GM10248 (cell line): ENCODE data around the gene TAF1D.
"Not testable (repeated sequence)": the region's sequence is repeated elsewhere in the genome, so short reads cannot be mapped to it uniquely, and the experiment has no call there.

Source experiments
- CTCF ChIA-PET: fragments of 300-600 bp; sonication (Branson Sonifier 250); formaldehyde crosslinking; extraction: SDS; loops from one replicate; lab custom pipeline; 2021; ENCODE audit warnings: antibody characterized with exemption; lab: Yijun Ruan, JAX
- POLR2A ChIA-PET: fragments of 350-650 bp; sonication (Branson Sonifier 250); formaldehyde crosslinking; extraction: SDS; loops from one replicate; lab custom pipeline; 2020; ENCODE audit warnings: antibody characterized with exemption; lab: Yijun Ruan, JAX
- DNase-seq: peaks from one replicate; pipeline ENCODE4 v3.0.0; 2012; ENCODE audit errors: extremely low spot score
- TF ChIP-seq, protein P1 (sequence below): IDR thresholded peaks from 2 replicates; pipeline ENCODE4 v1.5.1; 2012; ENCODE audit warnings: mild to moderate bottlenecking, low read depth; ENCODE audit errors: extremely low read depth, missing control alignments, control extremely low read depth

Gene TAF1D

GRCh38 chr11:93766504-93766903 is 25.2 kb upstream of the TAF1D start:
- CTCF ChIA-PET = interaction anchor here (1.0 kb wide), 1 partner anchor 17 kb away, joined by 4 read pairs; the partner anchor contains the start of gene MED17
- TF ChIP-seq, protein P1, sequence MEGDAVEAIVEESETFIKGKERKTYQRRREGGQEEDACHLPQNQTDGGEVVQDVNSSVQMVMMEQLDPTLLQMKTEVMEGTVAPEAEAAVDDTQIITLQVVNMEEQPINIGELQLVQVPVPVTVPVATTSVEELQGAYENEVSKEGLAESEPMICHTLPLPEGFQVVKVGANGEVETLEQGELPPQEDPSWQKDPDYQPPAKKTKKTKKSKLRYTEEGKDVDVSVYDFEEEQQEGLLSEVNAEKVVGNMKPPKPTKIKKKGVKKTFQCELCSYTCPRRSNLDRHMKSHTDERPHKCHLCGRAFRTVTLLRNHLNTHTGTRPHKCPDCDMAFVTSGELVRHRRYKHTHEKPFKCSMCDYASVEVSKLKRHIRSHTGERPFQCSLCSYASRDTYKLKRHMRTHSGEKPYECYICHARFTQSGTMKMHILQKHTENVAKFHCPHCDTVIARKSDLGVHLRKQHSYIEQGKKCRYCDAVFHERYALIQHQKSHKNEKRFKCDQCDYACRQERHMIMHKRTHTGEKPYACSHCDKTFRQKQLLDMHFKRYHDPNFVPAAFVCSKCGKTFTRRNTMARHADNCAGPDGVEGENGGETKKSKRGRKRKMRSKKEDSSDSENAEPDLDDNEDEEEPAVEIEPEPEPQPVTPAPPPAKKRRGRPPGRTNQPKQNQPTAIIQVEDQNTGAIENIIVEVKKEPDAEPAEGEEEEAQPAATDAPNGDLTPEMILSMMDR = no peak
- no peak for DNase-seq
- POLR2A ChIA-PET = no interaction called here

DNA sequence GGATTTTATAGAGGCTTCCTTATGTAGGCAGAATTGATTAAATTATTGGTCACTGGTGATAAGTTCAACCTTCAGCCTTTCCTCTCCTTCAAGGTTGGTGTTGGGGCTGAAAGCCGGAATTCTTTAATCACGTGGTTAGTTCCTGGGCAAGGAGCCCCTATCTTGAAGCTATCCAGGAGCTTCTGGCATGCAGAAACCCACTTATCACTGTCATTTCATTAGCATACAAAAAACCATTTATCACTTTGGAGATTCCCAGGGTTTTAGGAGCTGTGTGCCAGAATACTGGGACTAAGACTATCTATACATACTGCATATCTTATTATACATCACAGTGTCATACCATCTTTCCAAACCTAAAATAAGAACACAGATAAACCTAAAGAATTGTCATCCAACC is 24.3 kb upstream of the TAF1D start:
- POLR2A ChIA-PET = no interaction called here
- CTCF ChIA-PET = interaction anchor here (1.0 kb wide), 1 partner anchor 18 kb away, joined by 4 read pairs; the partner anchor contains the start of gene MED17
- no peak for DNase-seq
- TF ChIP-seq, protein P1 = no peak

GRCh38 chr11:93761910-93762309 is 20.6 kb upstream of the TAF1D start:
- ChIA-PET POLR2A (no interaction called here), CTCF (interaction anchor here (0.6 to 1.5 kb wide), 3 partner anchors 10 to 35 kb away, joined by 3 read pairs; no protein-coding TSS in a partner anchor)
- no peak for DNase-seq
- TF ChIP-seq, protein P1 = no peak

- DNase-seq, POLR2A ChIA-PET: not testable (repeated sequence)
- CTCF ChIA-PET = interaction anchor here (1.0 kb wide), 1 partner anchor 13 kb away, joined by 3 read pairs; no protein-coding TSS in a partner anchor
These were observed 17.8 kb upstream of the TAF1D start for GRCh38 chr11:93759123-93759522.

GRCh38 chr11:93757924-93758865 is 16.9 kb upstream of the TAF1D start:
- ChIA-PET CTCF (interaction anchor here (1.4 kb wide), 1 partner anchor 10 kb away, joined by 4 read pairs; no protein-coding TSS in a partner anchor), POLR2A (no interaction called here)
- no peak for DNase-seq
- TF ChIP-seq, protein P1 = no peak

DNA sequence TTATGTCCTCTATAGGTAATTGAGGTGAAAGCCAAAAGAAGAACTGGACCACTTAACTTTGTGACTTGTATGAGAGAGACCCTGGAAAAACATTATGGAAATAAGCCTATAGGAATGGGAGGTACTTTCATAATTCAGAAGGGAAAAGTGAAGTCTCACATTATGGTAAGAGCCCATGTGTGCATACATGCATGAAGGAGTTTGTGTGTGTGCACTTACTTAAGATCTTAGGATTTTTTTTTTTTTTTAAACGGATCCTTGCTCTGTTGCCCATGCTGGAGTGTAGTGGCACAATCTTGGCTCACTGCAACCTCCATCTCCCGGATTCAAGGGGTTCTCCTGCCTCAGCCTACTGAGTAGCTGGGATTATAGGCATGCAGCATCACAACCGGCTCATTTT is 16.0 kb upstream of the TAF1D start:
- DNase-seq = no peak
- POLR2A ChIA-PET = no interaction called here
- CTCF ChIA-PET = interaction anchor here (1.2 to 1.4 kb wide), 2 partner anchors 11 to 27 kb away, joined by 4 to 7 read pairs; partner anchors contain the start of gene MED17
- TF ChIP-seq, protein P1 = no peak
